Choroid plexus epithelial cell (primary cell): ENCODE results near the gene KIF22.

Source experiments
- DNase-seq: peaks from one replicate; pipeline ENCODE4 v3.0.0-alpha.2; 2010; ENCODE audit warnings: low read depth
- H3K4me3 ChIP-seq: 2 replicates; pipeline ENCODE4 v1.5.1; 2011; ENCODE audit warnings: low read depth, mild to moderate bottlenecking, control low read depth, low read length, moderate library complexity
- CTCF ChIP-seq: conservative IDR thresholded peaks from 2 replicates; pipeline ENCODE4 v1.5.1; 2011; ENCODE audit warnings: low read depth, mild to moderate bottlenecking, control low read depth, inconsistent platforms, low read length, moderate library complexity

The KIF22 gene

GRCh38 chr16:29810699-29811169, 20.2 kb downstream of the KIF22 start:
- no peak for DNase-seq
- H3K4me3 ChIP-seq, result no peak overlapping the region
- TF ChIP-seq CTCF, result no peak

- peak; percentile 98 for DNase-seq
- TF ChIP-seq CTCF, result no peak
These were observed 20.8 kb downstream of the KIF22 start for GRCh38 chr16:29811170-29811895.

GRCh38 chr16:29811896-29812665, 21.5 kb downstream of the KIF22 start, which contains the start of gene PRRT2:
PRRT2 (plus strand) TSS chr16:29812193; CDS start chr16:29813055, 862 bp downstream.
- TF ChIP-seq CTCF, result peak; percentile 5
- DNase-seq, result peak; percentile 54
- H3K4me3 ChIP-seq, result peak within 1 kb of the TSS; percentile 57

More at GRCh38 chr16:29811170-29811895, 20.8 kb downstream of the KIF22 start:
- H3K4me3 ChIP-seq, result peak overlapping the region; percentile 57

GRCh38 chr16:29812754-29813643, 22.4 kb downstream of the KIF22 start:
- H3K4me3 ChIP-seq, result peak overlapping the region; percentile 57
- TF ChIP-seq CTCF, result no peak

GRCh38 chr16:29813644-29814562, 23.4 kb downstream of the KIF22 start:
- DNase-seq, result no peak
- no peak for TF ChIP-seq CTCF
- H3K4me3 ChIP-seq, result no peak overlapping the region

More at GRCh38 chr16:29812754-29813643, 22.4 kb downstream of the KIF22 start:
- DNase-seq, result no peak

- no peak for DNase-seq
- no peak overlapping the region for H3K4me3 ChIP-seq
- no peak for TF ChIP-seq CTCF
These were observed 24.0 kb downstream of the KIF22 start for GRCh38 chr16:29814592-29814991.
